HEK293 (cell line): Measurements from ENCODE around the gene DCLK1.

Source experiments
- HOXA7 ChIP-seq: sonication (generic); formaldehyde crosslinking; IDR thresholded peaks from 2 replicates; pipeline ENCODE4 v1.8.1; 2022; ENCODE audit warnings: missing genetic modification reagents, borderline replicate concordance
- ZBTB20 ChIP-seq: fragments of 450-650 bp; formaldehyde crosslinking; IDR thresholded peaks from 2 replicates; pipeline ENCODE4 v1.5.1; 2016; ENCODE audit warnings: missing biosample characterization, missing genetic modification characterization
- ZEB2 ChIP-seq: fragments of 450-650 bp; formaldehyde crosslinking; IDR thresholded peaks from 2 replicates; pipeline ENCODE4 v1.5.1; 2016; ENCODE audit warnings: missing biosample characterization, missing genetic modification characterization
- ZFP3 ChIP-seq: fragments of 450-650 bp; formaldehyde crosslinking; IDR thresholded peaks from 2 replicates; pipeline ENCODE4 v1.5.1; 2016; ENCODE audit warnings: low read depth, missing biosample characterization, missing genetic modification characterization
- ZNF621 ChIP-seq: fragments of 450-650 bp; formaldehyde crosslinking; IDR thresholded peaks from 2 replicates; pipeline ENCODE4 v1.5.1; 2017; ENCODE audit warnings: missing biosample characterization, missing genetic modification characterization
- ZNF704 ChIP-seq: fragments of 450-650 bp; formaldehyde crosslinking; IDR thresholded peaks from 2 replicates; pipeline ENCODE4 v1.5.1; 2016; ENCODE audit warnings: missing biosample characterization, missing genetic modification characterization
- TF ChIP-seq, protein P1 (sequence below): fragments of 450-650 bp; formaldehyde crosslinking; IDR thresholded peaks from 2 replicates; pipeline ENCODE4 v1.5.1; 2016; ENCODE audit warnings: missing biosample characterization, missing genetic modification characterization
- TF ChIP-seq, protein P2 (sequence below): fragments of 450-650 bp; formaldehyde crosslinking; IDR thresholded peaks from 2 replicates; pipeline ENCODE4 v1.5.1; 2016; ENCODE audit warnings: missing biosample characterization, missing genetic modification characterization

GRCh38 chr13:35858665-35859064, 272.5 kb downstream of the DCLK1 start:
- TF ChIP-seq ZFP3 = no peak
- no peak for TF ChIP-seq ZNF621
- TF ChIP-seq ZNF704 = no peak
- TF ChIP-seq, protein P1, sequence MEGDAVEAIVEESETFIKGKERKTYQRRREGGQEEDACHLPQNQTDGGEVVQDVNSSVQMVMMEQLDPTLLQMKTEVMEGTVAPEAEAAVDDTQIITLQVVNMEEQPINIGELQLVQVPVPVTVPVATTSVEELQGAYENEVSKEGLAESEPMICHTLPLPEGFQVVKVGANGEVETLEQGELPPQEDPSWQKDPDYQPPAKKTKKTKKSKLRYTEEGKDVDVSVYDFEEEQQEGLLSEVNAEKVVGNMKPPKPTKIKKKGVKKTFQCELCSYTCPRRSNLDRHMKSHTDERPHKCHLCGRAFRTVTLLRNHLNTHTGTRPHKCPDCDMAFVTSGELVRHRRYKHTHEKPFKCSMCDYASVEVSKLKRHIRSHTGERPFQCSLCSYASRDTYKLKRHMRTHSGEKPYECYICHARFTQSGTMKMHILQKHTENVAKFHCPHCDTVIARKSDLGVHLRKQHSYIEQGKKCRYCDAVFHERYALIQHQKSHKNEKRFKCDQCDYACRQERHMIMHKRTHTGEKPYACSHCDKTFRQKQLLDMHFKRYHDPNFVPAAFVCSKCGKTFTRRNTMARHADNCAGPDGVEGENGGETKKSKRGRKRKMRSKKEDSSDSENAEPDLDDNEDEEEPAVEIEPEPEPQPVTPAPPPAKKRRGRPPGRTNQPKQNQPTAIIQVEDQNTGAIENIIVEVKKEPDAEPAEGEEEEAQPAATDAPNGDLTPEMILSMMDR (tag by site-specific recombination) = no peak
- TF ChIP-seq ZEB2 (tag by site-specific recombination) = no peak
- TF ChIP-seq HOXA7 (CRISPR knock-in tag) = no peak
- TF ChIP-seq, protein P2, sequence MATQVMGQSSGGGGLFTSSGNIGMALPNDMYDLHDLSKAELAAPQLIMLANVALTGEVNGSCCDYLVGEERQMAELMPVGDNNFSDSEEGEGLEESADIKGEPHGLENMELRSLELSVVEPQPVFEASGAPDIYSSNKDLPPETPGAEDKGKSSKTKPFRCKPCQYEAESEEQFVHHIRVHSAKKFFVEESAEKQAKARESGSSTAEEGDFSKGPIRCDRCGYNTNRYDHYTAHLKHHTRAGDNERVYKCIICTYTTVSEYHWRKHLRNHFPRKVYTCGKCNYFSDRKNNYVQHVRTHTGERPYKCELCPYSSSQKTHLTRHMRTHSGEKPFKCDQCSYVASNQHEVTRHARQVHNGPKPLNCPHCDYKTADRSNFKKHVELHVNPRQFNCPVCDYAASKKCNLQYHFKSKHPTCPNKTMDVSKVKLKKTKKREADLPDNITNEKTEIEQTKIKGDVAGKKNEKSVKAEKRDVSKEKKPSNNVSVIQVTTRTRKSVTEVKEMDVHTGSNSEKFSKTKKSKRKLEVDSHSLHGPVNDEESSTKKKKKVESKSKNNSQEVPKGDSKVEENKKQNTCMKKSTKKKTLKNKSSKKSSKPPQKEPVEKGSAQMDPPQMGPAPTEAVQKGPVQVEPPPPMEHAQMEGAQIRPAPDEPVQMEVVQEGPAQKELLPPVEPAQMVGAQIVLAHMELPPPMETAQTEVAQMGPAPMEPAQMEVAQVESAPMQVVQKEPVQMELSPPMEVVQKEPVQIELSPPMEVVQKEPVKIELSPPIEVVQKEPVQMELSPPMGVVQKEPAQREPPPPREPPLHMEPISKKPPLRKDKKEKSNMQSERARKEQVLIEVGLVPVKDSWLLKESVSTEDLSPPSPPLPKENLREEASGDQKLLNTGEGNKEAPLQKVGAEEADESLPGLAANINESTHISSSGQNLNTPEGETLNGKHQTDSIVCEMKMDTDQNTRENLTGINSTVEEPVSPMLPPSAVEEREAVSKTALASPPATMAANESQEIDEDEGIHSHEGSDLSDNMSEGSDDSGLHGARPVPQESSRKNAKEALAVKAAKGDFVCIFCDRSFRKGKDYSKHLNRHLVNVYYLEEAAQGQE (tag by site-specific recombination) = no peak
- TF ChIP-seq ZBTB20 (tag by site-specific recombination) = no peak
